ENCODE data around the gene CYP4Z1.
"Not testable (repeated sequence)": the region's sequence is repeated elsewhere in the genome, so short reads cannot be mapped to it uniquely, and the experiment has no call there.

- not testable (repeated sequence) for TF ChIP-seq NFIC (IDR thresholded peaks at IDR 0.05; ENCODE audit: borderline replicate concordance); FOXM1 (IDR thresholded peaks at IDR 0.05; ENCODE audit: low read depth); CTCF (IDR thresholded peaks at IDR 0.05); SIN3A (IDR thresholded peaks at IDR 0.05; ENCODE audit: borderline replicate concordance, low read depth, low read length)
Observed at GRCh38 chr1:47128854-47129253, 61.8 kb downstream of the CYP4Z1 start.
